ENCODE measurements around the gene TMEM150B. TPM values are rescaled to one million over a fixed set of nuclear protein-coding genes. Genes with fewer than 3 reads are reported as not detected.
"Not testable (repeated sequence)": the region's sequence is repeated elsewhere in the genome, so short reads cannot be mapped to it uniquely, and the experiment has no call there.

TMEM150B gene
- total RNA-seq, 1 donor from 2014 or later: 0.89 TPM

DNA sequence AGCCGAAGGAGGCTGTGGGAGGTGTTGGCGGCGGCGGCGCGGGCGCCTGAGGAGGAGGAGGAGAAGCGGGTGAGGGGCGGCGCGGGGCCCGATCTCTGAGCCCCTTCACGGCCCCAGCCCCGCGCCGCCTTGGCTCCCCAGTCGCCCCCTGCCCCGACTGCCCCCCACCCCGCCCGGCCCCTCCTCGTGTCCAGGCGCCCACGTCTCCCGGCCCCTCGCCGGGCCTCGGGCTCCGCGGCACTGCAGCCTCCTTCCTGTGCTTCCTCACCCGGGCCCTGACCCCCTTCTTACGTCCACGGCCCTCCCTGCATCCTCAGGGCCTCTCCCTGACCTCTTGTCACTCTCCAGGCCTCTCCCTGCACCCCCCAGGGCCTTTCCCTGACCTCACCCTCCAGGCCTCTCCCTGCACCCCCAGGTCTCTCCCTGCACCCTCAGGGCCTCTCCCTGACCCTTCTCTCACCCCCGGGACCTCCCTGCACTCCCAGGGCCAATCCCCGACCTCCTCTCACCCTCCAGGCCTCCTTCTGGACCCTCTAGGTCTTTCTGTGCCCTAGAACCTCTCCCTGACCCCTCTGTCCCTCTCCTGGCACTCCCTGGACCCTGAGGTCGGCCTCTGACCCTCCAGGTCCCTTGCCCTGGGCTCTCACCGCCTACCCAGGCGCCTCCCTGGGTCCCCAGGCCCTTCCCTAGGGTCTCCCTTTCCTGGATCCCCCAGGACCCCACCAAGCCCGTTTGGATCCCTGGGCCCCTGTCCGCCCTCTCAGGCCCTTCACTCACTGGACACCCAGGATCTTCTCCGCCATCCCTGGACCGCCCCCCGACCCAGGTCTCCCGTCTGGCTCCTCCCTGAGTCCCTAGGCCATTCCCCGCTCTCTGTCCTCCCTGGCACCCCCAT, 15.0 kb upstream of the TMEM150B start:
- intact Hi-C loops (cut with micrococcal nuclease): loop anchor here (1.0 kb wide), 6 partner anchors 14 to 81 kb away; partner anchors contain the start of genes COX6B2, HSPBP1, PPP6R1 and RPL28

DNA sequence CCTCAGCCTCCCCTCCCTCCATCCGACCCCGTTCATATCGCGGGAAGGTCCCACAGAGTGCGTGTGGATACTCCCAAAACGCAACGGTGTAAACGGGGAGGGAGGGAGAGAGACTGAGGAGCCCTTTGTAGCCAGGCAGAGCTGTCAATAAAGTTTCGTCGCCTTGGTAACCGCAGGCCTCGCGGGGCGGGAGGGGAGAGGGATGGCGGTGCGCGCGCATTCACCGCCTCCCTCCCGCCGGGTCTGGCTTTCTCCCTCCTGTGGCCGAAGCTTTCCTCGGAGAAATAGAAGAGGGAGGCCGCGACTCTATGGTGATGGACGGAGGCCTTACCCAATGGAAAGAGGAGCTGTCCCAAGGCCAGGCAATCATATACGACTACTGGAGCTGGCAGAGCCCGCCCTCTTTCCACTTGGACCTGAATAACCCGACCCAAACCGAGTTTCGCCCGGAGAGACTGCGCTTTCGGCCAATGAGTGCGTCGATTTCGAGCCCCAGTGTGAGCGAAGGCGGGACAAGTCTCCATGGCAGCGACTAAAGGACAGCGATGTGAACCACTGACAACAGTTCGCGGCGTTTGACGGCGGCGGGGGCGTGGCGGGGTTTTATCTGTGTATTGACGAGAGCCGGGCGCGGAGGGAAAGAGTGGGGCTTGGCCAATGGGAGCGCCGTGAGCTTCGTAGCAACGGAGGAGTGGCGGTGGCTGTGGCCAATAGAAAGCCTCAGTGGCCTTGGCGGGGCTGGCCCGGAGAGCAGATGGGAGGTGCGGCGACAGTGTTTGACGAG, 14.2 kb upstream of the TMEM150B start, which contains the start of gene KMT5C:
Gene KMT5C, plus strand, starts transcription at position 772 of the 784 bp plus-strand sequence. CDS start 2,061 bp downstream, outside the sequence.
- intact Hi-C loops (cut with micrococcal nuclease): loop anchor here (1.0 kb wide), 6 partner anchors 15 to 80 kb away; partner anchors contain the start of genes COX6B2, HSPBP1, PPP6R1 and RPL28

DNA sequence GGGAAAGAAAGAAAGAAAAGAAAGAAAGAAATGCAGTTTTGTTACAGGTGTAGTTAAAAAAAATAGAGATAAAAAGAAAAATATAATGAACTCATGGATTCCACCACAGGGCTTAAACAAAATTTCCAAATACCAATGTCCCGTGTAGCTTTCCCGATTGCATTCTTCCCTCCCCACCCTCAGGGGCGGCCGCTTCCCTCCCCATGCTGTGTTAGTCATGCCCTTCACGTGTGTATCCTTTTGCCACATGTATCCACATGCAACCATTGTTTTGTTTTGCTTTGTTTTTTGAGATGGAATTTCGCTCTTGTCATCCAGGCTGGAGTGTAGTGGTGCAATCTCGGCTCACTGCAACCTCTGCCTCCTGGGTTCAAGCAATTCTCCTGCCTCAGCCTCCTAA, 11.0 kb upstream of the TMEM150B start:
- intact Hi-C loops (cut with micrococcal nuclease): no loop called here

DNA sequence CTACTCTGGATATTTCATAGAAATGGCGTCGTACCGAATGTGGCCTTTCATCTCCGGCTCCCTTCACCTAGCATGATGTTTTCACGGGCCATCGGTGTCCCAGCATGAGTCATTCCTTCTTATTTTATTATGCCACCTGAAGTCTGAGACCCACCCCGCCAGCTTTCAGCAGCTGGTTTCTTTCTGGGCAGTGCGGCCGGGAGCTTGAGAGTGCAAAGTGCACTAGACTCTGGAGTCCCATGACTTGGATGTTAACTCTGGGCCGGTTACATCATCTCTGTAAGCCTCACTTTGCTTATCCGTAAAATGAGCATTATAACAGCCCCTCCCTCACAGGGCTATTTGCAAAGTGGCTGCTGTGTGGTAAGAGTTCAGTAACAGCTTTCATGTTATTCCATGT, 8.7 kb upstream of the TMEM150B start:
- intact Hi-C loops (cut with micrococcal nuclease): no loop called here

DNA sequence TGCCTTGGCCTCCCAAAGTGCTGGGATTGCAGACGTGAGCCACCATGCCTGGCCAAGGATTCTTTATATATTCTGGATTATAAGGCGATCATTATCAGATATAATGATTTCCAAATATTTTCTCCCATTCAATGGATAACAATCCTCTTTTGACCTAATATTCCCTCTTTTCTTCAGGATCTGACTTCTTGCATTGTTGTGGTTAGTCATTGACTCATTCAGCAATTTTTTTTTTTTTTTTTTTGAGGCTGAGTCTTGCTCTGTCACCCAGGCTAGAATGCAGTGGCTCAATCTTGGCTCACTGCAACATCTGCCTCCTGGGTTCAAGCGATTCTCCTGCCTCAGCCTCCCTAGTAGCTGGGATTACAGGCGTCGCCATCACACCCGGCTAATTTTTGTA, 4.7 kb upstream of the TMEM150B start:
- intact Hi-C loops (cut with micrococcal nuclease): not testable (repeated sequence)

DNA sequence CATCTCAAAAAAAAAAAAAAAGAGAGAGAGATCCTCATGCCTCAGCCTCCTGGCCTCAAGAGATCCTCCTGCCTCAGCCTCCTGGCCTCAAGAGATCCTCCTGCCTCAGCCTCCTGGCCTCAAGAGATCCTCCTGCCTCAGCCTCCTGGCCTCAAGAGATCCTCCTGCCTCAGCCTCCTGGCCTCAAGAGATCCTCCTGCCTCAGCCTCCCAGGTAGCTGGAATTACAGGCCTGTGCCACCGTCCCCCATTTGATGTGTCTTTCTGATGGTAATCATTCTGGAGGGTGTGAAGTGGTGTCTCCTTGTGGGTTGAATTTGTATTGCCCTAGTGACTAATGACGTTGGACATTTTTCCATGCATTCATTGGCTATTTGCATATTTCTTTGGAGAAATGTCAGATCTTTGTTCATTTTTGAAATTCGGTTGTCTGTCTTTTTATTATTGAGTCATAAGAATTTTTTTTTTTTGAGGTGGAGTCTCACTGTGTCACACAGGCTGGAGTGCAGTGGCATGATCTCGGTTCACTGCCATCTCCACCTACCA, 3.7 kb upstream of the TMEM150B start:
- intact Hi-C loops (cut with micrococcal nuclease): not testable (repeated sequence)

DNA sequence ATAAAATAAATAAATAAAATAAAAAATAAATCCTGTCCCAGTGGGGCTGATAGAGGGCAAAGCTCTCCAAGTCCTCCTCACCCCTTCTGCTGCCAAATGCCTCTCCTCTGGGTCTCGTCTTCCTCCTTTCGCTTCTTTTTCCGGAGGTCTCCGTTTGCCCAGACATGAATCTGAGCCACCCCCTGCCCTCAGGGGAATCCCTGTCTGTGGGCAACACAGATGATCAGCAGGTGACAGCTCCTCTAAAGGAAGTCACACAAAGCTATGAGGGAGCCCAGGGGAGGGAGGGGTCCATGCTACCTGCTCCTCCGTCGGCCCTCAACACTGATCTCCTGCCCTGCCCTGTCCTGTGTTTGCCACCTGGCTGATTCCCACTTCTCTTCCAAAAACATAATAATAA, 479 bp downstream of the TMEM150B start:
- intact Hi-C loops (cut with micrococcal nuclease): no loop called here

DNA sequence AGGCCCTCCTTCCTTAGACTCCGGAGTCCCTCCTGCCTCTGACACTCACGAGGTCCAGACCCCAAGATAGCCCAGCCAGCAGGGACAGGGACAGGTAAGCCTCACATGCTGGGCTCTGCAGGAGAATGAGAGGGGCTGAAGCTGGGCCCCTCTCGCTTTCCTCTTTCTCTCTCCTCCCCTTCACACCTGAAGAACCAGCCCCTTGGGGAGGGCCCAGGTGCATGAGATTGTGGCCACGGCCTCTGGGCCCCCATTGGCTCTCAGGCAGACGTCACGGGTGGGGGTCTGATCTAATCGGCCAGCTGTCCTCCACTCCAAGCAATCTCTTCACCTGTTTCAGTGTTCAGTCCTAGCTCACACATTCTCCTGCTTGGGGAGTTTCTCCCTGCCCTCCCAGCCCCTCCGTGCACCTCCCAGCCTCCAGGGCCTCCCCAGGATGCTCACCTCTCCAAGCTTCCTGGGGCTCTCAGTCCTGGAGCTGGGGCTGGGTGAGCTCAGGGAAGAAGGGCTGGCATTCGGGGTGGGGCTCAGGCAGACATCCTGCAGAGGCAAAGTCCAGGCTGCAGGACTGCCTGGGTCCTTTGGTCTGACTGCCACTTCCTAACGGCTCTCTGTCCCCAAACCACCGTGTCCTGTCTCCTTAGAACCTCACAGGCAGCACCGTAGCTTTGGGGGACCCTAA, 2.8 kb downstream of the TMEM150B start:
- intact Hi-C loops (cut with micrococcal nuclease): no loop called here

DNA sequence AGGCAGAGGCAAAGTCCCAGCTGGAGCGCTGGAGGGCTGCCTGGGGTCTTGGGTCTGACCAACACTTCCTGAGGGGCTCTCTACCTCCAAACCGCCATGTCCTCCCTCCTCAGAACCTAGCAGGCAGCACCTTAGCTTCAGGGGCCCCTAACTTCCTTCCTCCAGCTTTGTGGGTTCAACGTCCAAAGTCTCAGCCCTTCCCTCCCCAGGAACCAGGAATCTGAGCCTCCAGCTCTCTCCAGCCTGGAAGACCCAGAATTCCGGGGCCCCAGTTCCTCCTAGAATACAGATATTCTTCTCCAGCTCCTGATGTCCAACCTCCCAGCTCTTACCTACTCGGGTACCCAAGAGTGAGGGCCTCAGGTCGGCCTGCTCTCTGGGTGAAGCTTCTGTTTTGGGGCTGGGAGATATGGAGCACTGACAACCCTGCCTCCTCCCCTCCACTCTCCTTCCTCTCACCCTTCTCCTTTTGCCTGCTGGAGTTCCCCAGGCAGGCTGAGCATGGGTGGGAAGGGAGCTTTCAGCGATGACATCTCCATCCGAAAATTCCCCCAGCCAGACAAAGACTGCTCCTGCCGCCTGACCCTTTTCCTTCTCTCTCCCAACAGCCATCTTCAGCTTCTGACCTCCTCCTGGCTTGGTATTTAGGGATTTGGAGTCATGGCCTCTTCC, 3.5 kb downstream of the TMEM150B start:
- intact Hi-C loops (cut with micrococcal nuclease): no loop called here

DNA sequence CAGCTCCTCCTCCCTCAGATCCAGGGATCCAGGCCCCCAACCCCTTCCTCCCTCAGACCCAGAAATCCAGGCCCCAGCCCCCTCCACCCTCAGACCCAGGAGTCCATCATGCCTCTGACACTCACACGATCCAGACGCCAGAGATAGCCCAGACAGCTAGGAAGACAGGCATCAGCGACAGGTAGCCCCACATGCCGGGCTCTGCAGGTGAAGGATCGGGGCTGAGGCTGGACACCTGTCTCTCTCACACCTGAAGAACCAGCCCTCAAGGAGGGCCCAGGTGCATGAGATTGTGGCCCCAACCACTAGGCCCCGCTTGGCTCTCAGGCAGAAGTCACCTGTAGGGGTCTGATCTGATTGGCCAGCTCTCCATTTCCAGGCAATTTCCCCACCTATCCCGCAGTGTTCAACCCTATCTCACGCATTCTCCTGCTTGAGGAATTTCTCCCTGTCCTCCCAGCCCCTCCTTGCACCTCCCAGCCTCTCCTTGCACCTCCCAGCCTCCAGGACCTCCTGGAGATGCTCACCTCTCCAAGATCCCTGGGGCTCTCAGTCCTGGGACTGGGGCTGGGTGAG, 4.2 kb downstream of the TMEM150B start:
- intact Hi-C loops (cut with micrococcal nuclease): no loop called here

DNA sequence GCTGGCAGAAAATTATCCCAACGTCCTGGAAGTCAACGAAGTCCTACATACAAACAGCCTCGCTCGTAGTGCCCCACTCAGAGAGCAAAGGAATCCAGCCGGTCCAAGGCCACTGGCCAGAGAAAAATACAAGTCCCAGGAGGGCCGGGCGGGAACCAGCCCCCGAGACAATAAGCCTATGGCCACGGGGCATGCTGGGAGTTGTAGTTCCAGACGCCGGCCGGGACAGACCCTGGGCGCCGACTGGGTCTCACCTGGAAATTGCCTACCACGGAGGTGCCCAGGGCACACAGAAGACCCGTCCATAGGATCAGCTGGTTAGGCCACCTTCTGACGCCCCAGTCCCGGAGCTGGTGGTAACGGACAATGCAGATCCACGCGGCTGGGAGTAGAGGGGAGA, 5.4 kb downstream of the TMEM150B start:
- intact Hi-C loops (cut with micrococcal nuclease): no loop called here

DNA sequence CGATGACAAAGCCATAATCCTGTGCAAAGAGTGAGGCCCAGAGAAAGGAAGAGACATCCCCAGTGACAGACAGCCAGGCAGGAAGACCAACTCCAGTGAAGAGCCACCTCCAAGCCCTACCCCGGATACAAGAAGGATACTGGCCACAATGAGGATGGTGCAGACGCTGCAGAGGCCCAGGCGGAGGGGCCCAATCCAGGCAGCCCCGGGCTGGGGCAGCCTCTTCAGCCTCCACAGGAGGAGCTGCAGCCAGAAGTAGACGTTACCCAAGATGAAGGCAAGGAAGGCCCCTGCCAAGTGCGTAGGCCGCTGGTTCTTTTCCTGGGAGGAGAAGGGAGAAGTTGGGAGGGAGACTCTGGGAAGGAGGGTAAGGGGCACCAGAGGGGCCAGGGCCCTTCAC, 8.5 kb downstream of the TMEM150B start:
- intact Hi-C loops (cut with micrococcal nuclease): no loop called here

DNA sequence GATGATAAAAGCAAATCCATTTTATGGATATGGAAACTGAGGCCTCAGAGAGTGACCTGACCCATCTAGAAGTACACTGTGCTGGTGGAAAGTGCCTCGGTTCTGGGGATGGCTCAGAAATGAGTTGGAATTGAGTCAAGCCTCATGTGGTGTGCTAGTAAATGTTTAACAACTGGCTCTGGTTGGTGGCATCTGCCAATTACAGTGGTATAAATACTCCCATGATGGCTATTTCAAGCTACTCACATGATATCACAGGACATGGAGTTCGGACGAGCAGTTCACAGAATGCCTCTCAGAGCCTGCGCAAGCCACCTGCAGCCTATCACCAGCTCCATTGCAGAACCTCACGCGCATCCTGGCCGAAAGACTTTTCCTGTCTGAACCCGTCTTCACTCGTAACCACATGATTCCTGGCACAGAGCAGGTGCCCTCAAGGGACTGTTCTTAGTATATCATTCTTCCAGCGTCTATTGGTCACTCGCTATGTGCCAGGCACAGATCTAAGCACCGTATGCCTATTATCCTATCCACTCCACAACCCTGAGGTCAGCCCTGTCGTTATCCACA, 9.1 kb downstream of the TMEM150B start:
- intact Hi-C loops (cut with micrococcal nuclease): no loop called here

DNA sequence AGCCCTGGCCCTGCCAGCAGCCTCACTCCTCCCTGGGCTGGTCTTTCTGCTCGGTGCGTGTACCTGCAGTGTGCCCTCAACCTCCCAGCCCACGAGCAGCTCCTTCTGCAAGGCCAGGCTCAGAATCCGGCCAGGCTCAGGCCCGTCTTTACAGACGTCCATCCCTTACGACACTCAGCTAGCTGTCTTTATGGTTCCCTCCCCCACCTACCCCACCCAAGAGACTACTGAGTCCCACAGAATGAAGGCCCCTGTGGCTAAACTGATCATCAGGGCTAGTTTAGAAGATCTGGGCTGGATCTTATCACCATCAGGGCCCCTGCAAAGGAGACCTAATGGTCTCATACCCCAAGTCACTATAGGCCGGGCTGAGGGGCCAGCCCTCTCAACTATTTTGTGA, 10.7 kb downstream of the TMEM150B start:
- intact Hi-C loops (cut with micrococcal nuclease): no loop called here

DNA sequence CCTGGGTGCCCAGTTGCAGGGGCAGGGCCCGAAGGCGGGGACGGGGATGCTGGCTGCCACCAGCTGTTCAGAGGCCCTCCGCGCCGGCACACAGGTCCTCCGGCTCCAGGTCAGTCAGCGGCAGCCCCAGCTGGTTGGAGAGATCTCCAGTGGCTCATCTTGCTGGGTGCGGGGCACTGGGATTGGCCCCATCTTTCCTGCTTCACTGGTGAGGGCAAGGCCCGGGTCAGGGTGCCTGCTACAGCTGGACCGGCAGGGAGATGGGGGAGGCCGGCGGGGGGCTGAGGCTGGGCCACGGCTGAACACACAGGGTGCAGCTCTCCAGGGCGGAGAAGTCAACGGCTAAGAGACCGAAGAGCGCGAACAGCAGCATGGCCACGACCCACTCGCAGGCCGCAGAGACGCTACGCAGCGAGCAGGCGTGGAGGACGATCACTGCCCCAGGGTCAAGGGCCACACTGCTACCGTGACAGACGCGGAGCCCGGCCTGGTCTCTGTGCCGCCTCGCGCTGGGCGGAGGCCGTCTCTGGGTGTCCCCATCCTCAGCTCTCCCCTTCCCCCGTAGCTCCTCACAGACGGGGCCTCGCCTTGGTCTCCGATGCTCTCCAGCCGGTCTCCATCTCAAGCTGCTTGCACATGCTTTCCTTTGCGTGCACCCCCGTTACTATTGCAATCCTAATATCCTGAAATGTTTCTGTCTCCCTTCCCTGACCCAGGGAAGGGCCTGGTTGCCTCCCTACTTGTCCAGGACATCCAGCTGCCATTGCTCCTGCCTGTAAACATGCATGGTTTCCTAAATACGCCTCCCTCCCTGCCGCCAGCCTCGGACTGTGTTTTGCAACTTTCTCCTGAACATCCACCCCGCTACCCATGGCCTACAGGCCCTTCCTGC, 12.3 kb downstream of the TMEM150B start:
- intact Hi-C loops (cut with micrococcal nuclease): no loop called here

DNA sequence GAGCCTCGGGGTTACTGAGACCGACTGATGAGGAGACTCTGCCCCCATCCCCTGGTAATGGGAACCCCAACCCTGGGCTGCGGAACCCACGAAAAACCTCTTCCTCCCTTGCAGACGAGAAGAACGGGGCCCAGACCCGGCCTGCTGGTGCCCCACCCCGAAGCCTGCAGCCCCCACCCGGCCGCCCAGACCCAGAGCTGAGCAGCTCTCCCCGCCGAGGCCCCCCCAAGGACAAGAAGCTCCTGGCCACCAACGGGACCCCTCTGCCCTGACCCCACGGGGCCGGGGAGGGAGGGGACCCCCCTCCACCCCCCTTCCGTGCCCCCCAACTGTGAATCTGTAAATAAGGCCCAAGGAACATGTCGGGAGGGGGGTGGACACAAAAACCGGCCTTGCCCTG, 13.3 kb downstream of the TMEM150B start:
- intact Hi-C loops (cut with micrococcal nuclease): no loop called here

DNA sequence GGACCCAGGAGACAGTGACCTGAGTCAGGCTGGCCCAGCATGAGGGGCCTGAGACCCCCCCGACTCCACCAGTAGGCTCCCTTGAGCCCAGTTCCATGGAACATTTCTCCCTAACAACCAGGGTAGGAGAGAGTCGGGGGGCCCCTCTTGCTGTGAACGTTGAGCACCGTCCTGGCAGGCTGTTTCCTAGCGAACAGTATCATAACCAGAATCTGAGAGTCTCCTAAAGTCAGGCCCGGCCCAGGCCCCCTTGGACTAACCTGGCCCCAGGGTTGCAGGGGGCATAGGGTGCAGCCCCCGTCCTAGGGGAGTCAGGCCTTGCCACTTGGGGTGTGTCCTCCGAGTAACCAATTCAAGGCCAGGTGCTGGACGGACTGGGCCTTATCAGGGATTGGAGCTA, 13.7 kb downstream of the TMEM150B start:
- intact Hi-C loops (cut with micrococcal nuclease): no loop called here

DNA sequence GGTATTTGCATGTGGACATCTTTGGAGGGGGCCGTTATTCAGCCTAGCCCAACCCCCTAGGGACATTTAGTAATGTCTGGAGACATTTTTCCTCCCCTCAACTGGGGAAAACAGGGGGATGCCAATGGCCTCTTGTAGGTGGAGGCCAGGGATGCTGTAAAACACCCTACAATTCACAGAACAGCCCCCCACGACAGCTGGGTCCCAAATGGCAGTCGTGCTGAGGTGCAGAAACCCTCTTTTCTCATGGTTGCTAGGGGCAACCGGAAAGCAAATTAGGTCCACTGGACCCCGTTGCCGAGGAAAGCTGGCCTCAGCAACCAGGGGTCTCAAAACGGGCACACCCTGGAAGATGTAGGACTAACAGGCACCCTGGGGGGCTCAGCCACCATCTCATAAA, 14.6 kb downstream of the TMEM150B start:
- intact Hi-C loops (cut with micrococcal nuclease): no loop called here

DNA sequence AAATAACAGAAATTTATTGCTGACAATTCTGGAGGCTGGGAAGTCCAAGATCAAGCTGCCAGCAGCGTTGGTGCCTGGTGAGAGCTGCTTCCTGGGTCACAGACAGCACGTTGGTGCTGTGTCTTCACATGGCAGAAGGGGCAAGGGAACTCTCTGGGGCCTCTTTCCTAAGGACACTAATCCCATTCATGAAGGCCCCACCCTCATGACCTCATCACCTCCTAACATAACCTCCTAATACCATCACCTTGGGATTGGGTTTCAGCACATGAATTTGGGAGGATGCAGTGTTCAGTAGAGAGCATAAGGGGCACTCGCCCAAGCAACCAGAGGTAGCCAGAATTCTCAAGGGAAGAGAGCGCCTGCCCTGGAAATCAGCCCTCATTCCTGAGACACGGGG, 15.7 kb downstream of the TMEM150B start:
- intact Hi-C loops (cut with micrococcal nuclease): no loop called here
